Hepatocyte (in vitro differentiated cells): ENCODE results near the gene PSMC6. TPM values are rescaled to one million over a fixed set of nuclear protein-coding genes. Genes with fewer than 3 reads are reported as not detected.

Experiments used
- DNase-seq: peaks from one replicate; pipeline ENCODE4 v3.0.0-alpha.2; 2016; ENCODE audit warnings: low spot score
- H2AFZ ChIP-seq: fragments of 200-600 bp; sonication (generic); 2 replicates; pipeline ENCODE4 v1.6.0; 2016; ENCODE audit warnings: antibody characterized with exemption, mild to moderate bottlenecking
- H3K27ac ChIP-seq: fragments of 200-600 bp; sonication (generic); 2 replicates; pipeline ENCODE4 v1.5.1; 2016; ENCODE audit warnings: mild to moderate bottlenecking
- H3K27me3 ChIP-seq: fragments of 200-600 bp; sonication (generic); 2 replicates; pipeline ENCODE4 v1.6.1; 2016
- H3K36me3 ChIP-seq: fragments of 200-600 bp; sonication (generic); replicated peaks from 2 replicates; pipeline ENCODE4 v1.5.1; 2016; ENCODE audit warnings: low read depth; ENCODE audit not compliant: insufficient read depth
- H3K4me1 ChIP-seq: fragments of 200-600 bp; sonication (generic); 2 replicates; pipeline ENCODE4 v1.5.1; 2016; ENCODE audit warnings: mild to moderate bottlenecking, moderate library complexity; ENCODE audit not compliant: insufficient read depth
- H3K4me2 ChIP-seq: fragments of 200-600 bp; sonication (generic); 2 replicates; pipeline ENCODE4 v1.6.0; 2016
- H3K4me3 ChIP-seq: fragments of 200-600 bp; sonication (generic); 2 replicates; pipeline ENCODE4 v1.5.1; 2016; ENCODE audit warnings: mild to moderate bottlenecking
- H3K79me2 ChIP-seq: fragments of 200-600 bp; sonication (generic); 2 replicates; pipeline ENCODE4 v1.6.0; 2017; ENCODE audit warnings: mild to moderate bottlenecking
- H3K9me2 ChIP-seq: fragments of 200-600 bp; sonication (generic); replicated peaks from 2 replicates; pipeline ENCODE4 v1.6.0; 2017; ENCODE audit warnings: mild to moderate bottlenecking; ENCODE audit not compliant: insufficient read depth
- H3K9me3 ChIP-seq: fragments of 200-600 bp; sonication (generic); 2 replicates; pipeline ENCODE4 v1.5.1; 2016; ENCODE audit warnings: low read depth, mild to moderate bottlenecking
- H4K20me1 ChIP-seq: fragments of 200-600 bp; sonication (generic); 2 replicates; pipeline ENCODE4 v1.6.0; 2016; ENCODE audit warnings: mild to moderate bottlenecking; ENCODE audit not compliant: insufficient read depth, poor library complexity, severe bottlenecking
- EZH2 ChIP-seq: fragments of 200-600 bp; sonication (generic); IDR thresholded peaks from 2 replicates; pipeline ENCODE4 v1.6.1; 2016; ENCODE audit warnings: antibody characterized with exemption, mild to moderate bottlenecking, borderline replicate concordance
- EZH2phosphoT487 ChIP-seq: fragments of 200-600 bp; sonication (generic); IDR thresholded peaks from one replicate; pipeline ENCODE4 v1.6.1; 2018; ENCODE audit warnings: antibody characterized with exemption, mild to moderate bottlenecking, low read depth, moderate library complexity; ENCODE audit not compliant: unreplicated experiment, severe bottlenecking
- WGBS: methylation state at CpG from one replicate; pipeline ENCODE4 v1.1.6; 2016; ENCODE audit warnings: low lambda C conversion rate; ENCODE audit errors: missing lambda C conversion rate; 5-methylcytosine and 5-hydroxymethylcytosine counted together
- polyA plus RNA-seq: library from polyadenylated mRNA; unstranded; fragments of >200 nt; fragmentation: Nextera tagmentation; extraction: Ambion mirVana; gene quantifications from 2 replicates; pipeline ENCODE4 v1.2.1, GENCODE V29; 2016
- total RNA-seq: library from RNA; depleted of rRNA; stranded (reverse); fragments of >200 nt; gene quantifications from 2 replicates; pipeline ENCODE4 v1.2.3, GENCODE V29; 2014
- TF ChIP-seq, protein P1 (sequence below): fragments of 200-600 bp; sonication (generic); IDR thresholded peaks from 2 replicates; pipeline ENCODE4 v1.5.1; 2016; ENCODE audit warnings: antibody characterized with exemption, mild to moderate bottlenecking; ENCODE audit not compliant: poor library complexity

PSMC6 gene
- total and polyA plus RNA-seq, 2 experiments from 2014 or later = 89.8 to 141 TPM

- WGBS = 99% methylated on average over 3 of the region's 3 CpGs
- TF ChIP-seq, protein P1, sequence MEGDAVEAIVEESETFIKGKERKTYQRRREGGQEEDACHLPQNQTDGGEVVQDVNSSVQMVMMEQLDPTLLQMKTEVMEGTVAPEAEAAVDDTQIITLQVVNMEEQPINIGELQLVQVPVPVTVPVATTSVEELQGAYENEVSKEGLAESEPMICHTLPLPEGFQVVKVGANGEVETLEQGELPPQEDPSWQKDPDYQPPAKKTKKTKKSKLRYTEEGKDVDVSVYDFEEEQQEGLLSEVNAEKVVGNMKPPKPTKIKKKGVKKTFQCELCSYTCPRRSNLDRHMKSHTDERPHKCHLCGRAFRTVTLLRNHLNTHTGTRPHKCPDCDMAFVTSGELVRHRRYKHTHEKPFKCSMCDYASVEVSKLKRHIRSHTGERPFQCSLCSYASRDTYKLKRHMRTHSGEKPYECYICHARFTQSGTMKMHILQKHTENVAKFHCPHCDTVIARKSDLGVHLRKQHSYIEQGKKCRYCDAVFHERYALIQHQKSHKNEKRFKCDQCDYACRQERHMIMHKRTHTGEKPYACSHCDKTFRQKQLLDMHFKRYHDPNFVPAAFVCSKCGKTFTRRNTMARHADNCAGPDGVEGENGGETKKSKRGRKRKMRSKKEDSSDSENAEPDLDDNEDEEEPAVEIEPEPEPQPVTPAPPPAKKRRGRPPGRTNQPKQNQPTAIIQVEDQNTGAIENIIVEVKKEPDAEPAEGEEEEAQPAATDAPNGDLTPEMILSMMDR = no peak
- no peak for TF ChIP-seq EZH2phosphoT487
- TF ChIP-seq EZH2 = no peak
- no peaks in the 10 kb centered on the region for H3K9me3 ChIP-seq
These were observed 60.2 kb downstream of the PSMC6 start for GRCh38 chr14:52767058-52767833.

DNA sequence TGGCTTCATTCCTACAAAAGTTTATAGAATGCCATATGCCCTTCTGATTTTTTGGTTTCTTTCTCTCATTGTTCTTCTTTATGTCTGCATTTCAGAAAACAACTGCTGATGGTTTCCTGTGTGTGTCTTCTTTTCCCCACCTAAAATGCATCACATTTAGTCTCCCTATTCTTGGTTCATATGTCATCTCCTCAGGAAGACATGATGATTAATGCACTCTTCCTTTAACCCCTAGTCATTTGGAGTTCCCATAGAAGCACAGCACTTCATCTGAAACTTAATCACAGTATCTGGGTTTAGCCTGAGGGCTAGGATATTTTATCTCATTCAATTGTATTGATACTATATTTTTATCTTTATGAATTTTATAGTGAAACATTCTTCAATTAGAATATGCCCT, 62.9 kb downstream of the PSMC6 start:
- no peak for DNase-seq
- Histone ChIP-seq H3K79me2 (no peaks in the 10 kb centered on the region), H3K4me1 (no peaks in the 10 kb centered on the region), H3K9me2 (no peaks in the 10 kb centered on the region), H2AFZ (no peak overlapping the region), H3K9me3 (no peaks in the 10 kb centered on the region), H3K4me2 (no peak overlapping the region), H3K36me3 (no peaks in the 10 kb centered on the region), H3K27ac (no peak overlapping the region), H3K4me3 (no peak overlapping the region), H3K27me3 (no peaks in the 10 kb centered on the region), H4K20me1 (no peaks in the 10 kb centered on the region)
- TF ChIP-seq EZH2phosphoT487 (no peak), EZH2 (no peak)
- TF ChIP-seq, protein P1 = no peak

More at GRCh38 chr14:52767058-52767833, 60.2 kb downstream of the PSMC6 start:
- no peak for DNase-seq
- no peak overlapping the region for H2AFZ ChIP-seq
- H3K9me2 ChIP-seq = no peaks in the 10 kb centered on the region
- no peaks in the 10 kb centered on the region for H4K20me1 ChIP-seq
- H3K36me3 ChIP-seq = no peaks in the 10 kb centered on the region
- no peaks in the 10 kb centered on the region for H3K79me2 ChIP-seq
- no peak overlapping the region for H3K4me2 ChIP-seq
- H3K27me3 ChIP-seq = no peaks in the 10 kb centered on the region
- no peak overlapping the region for H3K4me3 ChIP-seq
- no peaks in the 10 kb centered on the region for H3K4me1 ChIP-seq
- no peak overlapping the region for H3K27ac ChIP-seq

GRCh38 chr14:52776816-52777215, 69.8 kb downstream of the PSMC6 start:
- no peaks in the 10 kb centered on the region for H3K9me2 ChIP-seq
- H3K4me3 ChIP-seq = no peak overlapping the region
- DNase-seq = no peak
- no peaks in the 10 kb centered on the region for H3K27me3 ChIP-seq
- no peaks in the 10 kb centered on the region for H3K4me1 ChIP-seq
- H3K36me3 ChIP-seq = no peaks in the 10 kb centered on the region
- no peak overlapping the region for H3K4me2 ChIP-seq
- H3K27ac ChIP-seq = no peak overlapping the region
- 86% methylated on average over 7 of the region's 7 CpGs for WGBS
- no peak overlapping the region for H2AFZ ChIP-seq
- no peaks in the 10 kb centered on the region for H3K79me2 ChIP-seq
- no peaks in the 10 kb centered on the region for H3K9me3 ChIP-seq
- TF ChIP-seq, protein P1 = no peak
- no peaks in the 10 kb centered on the region for H4K20me1 ChIP-seq

Other genes starting within 250 kb of the PSMC6 start
- gene TXNDC16, start 154.7 kb upstream of the PSMC6 start, total RNA-seq = 14.2 and 14.5 TPM in 2 replicates
- gene TXNDC16, start 154.7 kb upstream of the PSMC6 start, polyA plus RNA-seq = 5.0 and 7.0 TPM in 2 replicates
- gene GPR137C, start 154.4 kb upstream of the PSMC6 start, total RNA-seq = 1.8 and 2.5 TPM in 2 replicates
- gene GPR137C, start 154.4 kb upstream of the PSMC6 start, polyA plus RNA-seq = 1.3 and 1.7 TPM in 2 replicates
- gene ERO1A, start 11.6 kb upstream of the PSMC6 start, total RNA-seq = 80.6 and 91.1 TPM in 2 replicates
- 32.2 and 41.6 TPM in 2 replicates for gene ERO1A, start 11.6 kb upstream of the PSMC6 start, polyA plus RNA-seq
- gene STYX, start 23.0 kb downstream of the PSMC6 start, total RNA-seq = 19.9 and 21.5 TPM in 2 replicates
- gene STYX, start 23.0 kb downstream of the PSMC6 start, polyA plus RNA-seq = 7.1 and 8.1 TPM in 2 replicates
- 24.5 and 29.4 TPM in 2 replicates for gene GNPNAT1, start 84.4 kb downstream of the PSMC6 start, total RNA-seq
- 14.1 and 22.6 TPM in 2 replicates for gene GNPNAT1, start 84.4 kb downstream of the PSMC6 start, polyA plus RNA-seq
- gene FERMT2, start 243.8 kb downstream of the PSMC6 start, total RNA-seq = 82.1 and 95.4 TPM in 2 replicates
- gene FERMT2, start 243.8 kb downstream of the PSMC6 start, polyA plus RNA-seq = 38.6 and 45.9 TPM in 2 replicates